ENCODE results near the gene LINGO4.

GRCh38 chr1:151816548-151817352, 11.5 kb upstream of the LINGO4 start:
- TF ChIP-seq CTCF (tag by site-specific recombination; IDR thresholded peaks at IDR 0.05) (no peak), ELK4 (IDR thresholded peaks at IDR 0.05; ENCODE audit: borderline replicate concordance, low read depth, low read length) (no peak), PBX3 (CRISPR knock-in tag; IDR thresholded peaks at IDR 0.05) (no peak), REST (tag by site-specific recombination; IDR thresholded peaks at IDR 0.05) (no peak), ZNF311 (tag by site-specific recombination; IDR thresholded peaks at IDR 0.05; ENCODE audit: borderline replicate concordance) (no peak), PRDM1 (tag by site-specific recombination; IDR thresholded peaks at IDR 0.05) (no peak), ZNF274 (IDR thresholded peaks at IDR 0.05; ENCODE audit: low read length) (no peak), ZNF274 (tag by site-specific recombination; IDR thresholded peaks at IDR 0.05; ENCODE audit: borderline replicate concordance) (no peak)

Measured in HEK293 (cell line).